Endothelial cell of umbilical vein (primary cell): ENCODE results near the gene BEAN1. TPM values are rescaled to one million over a fixed set of nuclear protein-coding genes. Genes with fewer than 3 reads are reported as not detected.

Experiments used
- BruUV-seq: library from RNA; stranded (reverse); fragments of 400-500 nt; replicated peaks from 2 replicates; lab custom pipeline; 2021; lab: Mats Ljungman, UMichigan
- CTCF ChIA-PET: fragments of 300-600, 350-600 bp; sonication (Branson Sonifier 250); formaldehyde crosslinking; loops from one replicate; lab custom pipeline; 2021; ENCODE audit warnings: antibody characterized with exemption, inconsistent platforms; lab: Charles Lee
- POLR2A ChIA-PET: fragments of 300-600, 350-600 bp; sonication (Branson Sonifier 250); formaldehyde crosslinking; loops from one replicate; lab custom pipeline; 2021; ENCODE audit warnings: antibody characterized with exemption, inconsistent platforms; lab: Charles Lee
- DNase-seq: peaks from one replicate; pipeline ENCODE4 v3.0.0-alpha.2; 2011; ENCODE audit warnings: low read depth, low spot score
- FAIRE-seq: peaks from 2 replicates; lab custom pipeline; 2011; peaks lifted over from hg19 to GRCh38; lab: Jason Lieb, UNC
- H2AFZ ChIP-seq: 2 replicates; pipeline ENCODE4 v1.6.0; 2012; ENCODE audit warnings: low read depth, low read length, control low read depth, inconsistent platforms
- H3K27ac ChIP-seq: 2 replicates; pipeline ENCODE4 v1.5.1; 2011; ENCODE audit warnings: low read depth, mild to moderate bottlenecking, control low read depth, low read length, moderate library complexity; ENCODE audit not compliant: insufficient read depth
- H3K27me3 ChIP-seq, 2 experiments: 2 replicates each; pipeline versions ENCODE4 v1.6.0 to v1.6.1; 2011; ENCODE audit warnings: low read length in 2 of 2, mixed read lengths in 1 of 2; ENCODE audit not compliant: control insufficient read depth in 2 of 2, insufficient read depth in 2 of 2
- H3K36me3 ChIP-seq, 2 experiments: 2 replicates in 1 of 2; 3 replicates in 1 of 2; pipeline ENCODE4 v1.5.1; 2011; ENCODE audit warnings: low read length in 2 of 2, mild to moderate bottlenecking in 1 of 2, moderate library complexity in 1 of 2; ENCODE audit not compliant: control insufficient read depth in 2 of 2, insufficient read depth in 2 of 2; ENCODE audit errors: extremely low read depth in 1 of 2
- H3K4me1 ChIP-seq: 3 replicates; pipeline ENCODE4 v1.5.1; 2011; ENCODE audit warnings: mild to moderate bottlenecking, low read length; ENCODE audit not compliant: control insufficient read depth, insufficient read depth; ENCODE audit errors: extremely low read depth
- H3K4me2 ChIP-seq: 2 replicates; pipeline ENCODE4 v1.6.1; 2011; ENCODE audit warnings: low read length, control low read depth, mixed read lengths; ENCODE audit not compliant: insufficient read depth
- H3K4me3 ChIP-seq, 3 experiments: fragments of 200-600 bp in 1 of 3; sonication (generic), shearing (Covaris generic) in 1 of 3; replicated peaks in 1 of 3; 2 replicates each; pipeline ENCODE4 v1.5.1; 2011 to 2016; ENCODE audit warnings: control low read depth in 3 of 3, low read length in 3 of 3, mild to moderate bottlenecking in 2 of 3, inconsistent platforms in 1 of 3, low read depth in 1 of 3, moderate library complexity in 1 of 3; ENCODE audit not compliant: insufficient read depth in 1 of 3
- H3K79me2 ChIP-seq: 2 replicates; pipeline ENCODE4 v1.6.0; 2012; ENCODE audit warnings: low read length, inconsistent platforms; ENCODE audit not compliant: control insufficient read depth, insufficient read depth
- H3K9ac ChIP-seq: replicated peaks from 2 replicates; pipeline ENCODE3; 2011; ENCODE audit warnings: low read length, control low read depth; ENCODE audit not compliant: insufficient read depth; ENCODE audit errors: extremely low read depth
- H3K9me1 ChIP-seq: replicated peaks from 3 replicates; pipeline ENCODE4 v1.6.0; 2011; ENCODE audit warnings: mild to moderate bottlenecking, low read length; ENCODE audit not compliant: control insufficient read depth, insufficient read depth; ENCODE audit errors: extremely low read depth
- H3K9me3 ChIP-seq: replicated peaks from 2 replicates; pipeline ENCODE4 v1.5.1; 2012; ENCODE audit warnings: low read length, inconsistent platforms; ENCODE audit not compliant: control insufficient read depth, insufficient read depth
- H4K20me1 ChIP-seq: replicated peaks from 2 replicates; pipeline ENCODE3; 2011; ENCODE audit warnings: mild to moderate bottlenecking, low read length; ENCODE audit not compliant: control insufficient read depth, insufficient read depth; ENCODE audit errors: extremely low read depth
- EZH2 ChIP-seq: IDR thresholded peaks from 2 replicates; pipeline ENCODE4 v1.6.1; 2012; ENCODE audit warnings: borderline replicate concordance, low read depth, mild to moderate bottlenecking, moderate library complexity, low read length, inconsistent platforms; ENCODE audit not compliant: severe bottlenecking
- FOS ChIP-seq: IDR thresholded peaks from 2 replicates; pipeline ENCODE4 v1.6.1; 2011; ENCODE audit warnings: mild to moderate bottlenecking, low read length, moderate library complexity, borderline replicate concordance; ENCODE audit not compliant: insufficient read depth
- GATA2 ChIP-seq: IDR thresholded peaks from 2 replicates; pipeline ENCODE4 v1.7.0; 2011; ENCODE audit warnings: low read depth, mild to moderate bottlenecking, moderate library complexity, mixed read lengths, low read length; ENCODE audit not compliant: insufficient read length, insufficient read depth
- JUN ChIP-seq: IDR thresholded peaks from 2 replicates; pipeline ENCODE4 v1.6.1; 2011; ENCODE audit warnings: borderline replicate concordance, low read depth; ENCODE audit not compliant: insufficient read length, insufficient read depth
- MYC ChIP-seq: IDR thresholded peaks from one replicate; pipeline ENCODE4 v1.6.1; 2011; ENCODE audit warnings: mild to moderate bottlenecking, low read depth, low read length
- POLR2A ChIP-seq: IDR thresholded peaks from 2 replicates; pipeline ENCODE4 v1.6.1; 2012; ENCODE audit warnings: low read depth, mild to moderate bottlenecking, control low read depth, low read length
- POLR2AphosphoS5 ChIP-seq: IDR thresholded peaks from 2 replicates; pipeline ENCODE4 v1.6.1; 2012; ENCODE audit warnings: low read depth, mild to moderate bottlenecking, control low read depth, low read length, moderate library complexity; ENCODE audit not compliant: insufficient read depth
- dilution Hi-C: fragments of 300-500 bp; cut with MboI; formaldehyde crosslinking; loops from one replicate; pipeline ENCODE4 v1.15.0; 2019; ENCODE audit warnings: low sequenced_read_pairs; ENCODE audit not compliant: extremely low pct_ligation_motif_present
- intact Hi-C: fragments of 100-400 bp; cut with micrococcal nuclease; formaldehyde crosslinking; loops from one replicate; pipeline ENCODE4 v1.10.0; 2022
- polyA plus RNA-seq, 4 experiments: library from polyadenylated mRNA; depleted of rRNA in 3 of 4; stranded (reverse) in 3 of 4; unstranded in 1 of 4; fragments of >200 nt; gene quantifications; 2 replicates each; pipeline versions ENCODE4 v1.2.1 to v1.2.3, GENCODE V29; 2011 to 2012; ENCODE audit warnings: missing spikeins in 1 of 4
- total RNA-seq: library from RNA; stranded (reverse); gene quantifications from 2 replicates; pipeline ENCODE4 v1.2.3, GENCODE V29; 2021
- TF ChIP-seq, protein P1 (sequence below), 2 donors: IDR thresholded peaks; 1 replicate in 1 of 2; 2 replicates in 1 of 2; pipeline ENCODE4 v1.5.1; 2011; ENCODE audit warnings: low read length in 2 of 2, mild to moderate bottlenecking in 2 of 2, moderate library complexity in 2 of 2, control low read depth in 1 of 2, inconsistent platforms in 1 of 2, low read depth in 1 of 2; ENCODE audit not compliant: insufficient read depth in 1 of 2; ENCODE audit errors: extremely low read depth in 1 of 2
- TF ChIP-seq, protein P2 (sequence below): IDR thresholded peaks from 2 replicates; pipeline ENCODE4 v1.6.1; 2011; ENCODE audit not compliant: insufficient read depth, insufficient read length

The BEAN1 gene
- total and polyA plus RNA-seq, 2 donors (not counting 3 experiments of a cell fraction or from before 2014, with no cell fraction given), result not detected

DNA sequence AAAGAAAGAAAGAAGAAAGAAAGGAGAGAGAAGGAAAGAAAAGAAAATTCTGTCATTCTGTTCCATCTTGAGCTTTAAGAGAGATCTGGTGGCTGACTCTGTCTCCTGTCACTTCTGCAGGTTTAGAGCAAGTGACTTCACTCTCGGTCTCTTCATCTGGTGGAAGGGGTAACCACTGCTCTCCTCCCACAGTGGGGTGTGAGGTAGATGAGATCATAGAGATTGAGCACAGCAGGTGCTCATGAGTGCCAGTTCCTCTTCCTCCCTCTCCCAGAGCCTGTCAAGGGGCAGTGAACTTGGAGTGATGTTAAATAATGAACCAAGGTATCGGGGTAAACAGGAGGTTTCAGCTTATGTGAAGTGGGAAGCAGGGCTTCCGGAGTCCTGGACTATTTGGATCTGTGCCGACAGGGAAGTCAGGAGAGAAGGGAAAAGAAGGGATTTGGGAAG lies 47.7 kb downstream of the BEAN1 start:
- no peak overlapping the region for H3K27ac ChIP-seq
- no peak overlapping the region for H2AFZ ChIP-seq
- H3K36me3 ChIP-seq, result no peaks in the 10 kb centered on the region
- no peak overlapping the region for H3K9ac ChIP-seq
- peaks cover 0 to 8% of the 10 kb centered on the region in 2 experiments for H3K27me3 ChIP-seq
- no peaks in the 10 kb centered on the region for H3K79me2 ChIP-seq
- FAIRE-seq (peak; percentile 58), DNase-seq (peak; percentile 31)
- POLR2A ChIA-PET, result no interaction called here
- H3K4me1 ChIP-seq, result peaks cover 5% of the 10 kb centered on the region
- H3K4me3 ChIP-seq, result no peak overlapping the region
- no peaks in the 10 kb centered on the region for H3K9me1 ChIP-seq
- intact Hi-C loops, result loop anchor here (5.0 kb wide), 1 partner anchor 47 kb away; the partner anchor contains the start of gene BEAN1
- H3K4me2 ChIP-seq, result no peak overlapping the region
- no peaks in the 10 kb centered on the region for H3K9me3 ChIP-seq
- no TSS peak for BruUV-seq
- H4K20me1 ChIP-seq, result no peaks in the 10 kb centered on the region
- CTCF ChIA-PET, result interaction anchor here (0.6 to 3.4 kb wide), 7 partner anchors 36 to 393 kb away, joined by 3 to 15 read pairs (median 6); no protein-coding TSS in a partner anchor
- no peak for TF ChIP-seq POLR2A
- TF ChIP-seq, protein P1, sequence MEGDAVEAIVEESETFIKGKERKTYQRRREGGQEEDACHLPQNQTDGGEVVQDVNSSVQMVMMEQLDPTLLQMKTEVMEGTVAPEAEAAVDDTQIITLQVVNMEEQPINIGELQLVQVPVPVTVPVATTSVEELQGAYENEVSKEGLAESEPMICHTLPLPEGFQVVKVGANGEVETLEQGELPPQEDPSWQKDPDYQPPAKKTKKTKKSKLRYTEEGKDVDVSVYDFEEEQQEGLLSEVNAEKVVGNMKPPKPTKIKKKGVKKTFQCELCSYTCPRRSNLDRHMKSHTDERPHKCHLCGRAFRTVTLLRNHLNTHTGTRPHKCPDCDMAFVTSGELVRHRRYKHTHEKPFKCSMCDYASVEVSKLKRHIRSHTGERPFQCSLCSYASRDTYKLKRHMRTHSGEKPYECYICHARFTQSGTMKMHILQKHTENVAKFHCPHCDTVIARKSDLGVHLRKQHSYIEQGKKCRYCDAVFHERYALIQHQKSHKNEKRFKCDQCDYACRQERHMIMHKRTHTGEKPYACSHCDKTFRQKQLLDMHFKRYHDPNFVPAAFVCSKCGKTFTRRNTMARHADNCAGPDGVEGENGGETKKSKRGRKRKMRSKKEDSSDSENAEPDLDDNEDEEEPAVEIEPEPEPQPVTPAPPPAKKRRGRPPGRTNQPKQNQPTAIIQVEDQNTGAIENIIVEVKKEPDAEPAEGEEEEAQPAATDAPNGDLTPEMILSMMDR (IDR thresholded peaks at IDR 0.05; ENCODE audit: extremely low read depth in 1 of 2, insufficient read depth in 1 of 2, low read depth in 1 of 2, low read length in 2 of 2), result no peak
- no peak for TF ChIP-seq FOS
- no peak for TF ChIP-seq GATA2
- TF ChIP-seq POLR2AphosphoS5, result no peak
- TF ChIP-seq MYC, result no peak
- TF ChIP-seq JUN, result no peak
- TF ChIP-seq, protein P2, sequence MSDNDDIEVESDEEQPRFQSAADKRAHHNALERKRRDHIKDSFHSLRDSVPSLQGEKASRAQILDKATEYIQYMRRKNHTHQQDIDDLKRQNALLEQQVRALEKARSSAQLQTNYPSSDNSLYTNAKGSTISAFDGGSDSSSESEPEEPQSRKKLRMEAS, result no peak
- TF ChIP-seq EZH2, result no peak
- dilution Hi-C loops, result no loop called here
